ENCODE measurements around the gene ABCA4. TPM values are rescaled to one million over a fixed set of nuclear protein-coding genes. Genes with fewer than 3 reads are reported as not detected.

The ABCA4 gene
- total and polyA plus RNA-seq, 2 of the 8 experiments (the other 6 are each of a cell fraction or from before 2014, with no cell fraction given) = 0.06 TPM; not detected in 1

DNA sequence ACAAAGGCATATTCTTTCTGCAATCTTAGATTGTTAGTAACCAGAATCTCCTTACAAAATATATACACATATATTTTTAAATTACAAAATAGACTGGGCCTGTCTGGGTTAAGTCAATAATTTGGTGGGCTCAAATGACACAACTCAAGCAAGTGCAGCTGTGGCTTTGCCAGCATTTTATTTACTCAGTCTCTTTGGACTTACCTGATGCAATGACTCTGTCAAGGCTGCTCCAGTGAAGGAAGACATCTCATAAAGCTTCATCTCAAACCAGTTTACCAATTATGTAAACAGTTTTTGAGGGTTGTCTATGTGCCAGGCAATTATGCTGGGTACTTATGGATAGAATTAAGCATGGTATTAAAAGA is 22.8 kb upstream of the ABCA4 start:
- no peak overlapping the region for H3K27ac ChIP-seq (ENCODE audit: low read depth, low read length)
- H3K56ac ChIP-seq (replicated peaks; ENCODE audit: insufficient read length, low read depth, low read length) = no peak overlapping the region
- FAIRE-seq = no peak
- H3K36me3 ChIP-seq (ENCODE audit: control insufficient read depth in 2 of 4, insufficient read depth in 4 of 4, low read length in 3 of 4) = no peaks in the 10 kb centered on the region
- H4K20me1 ChIP-seq (replicated peaks in 1 of 2; ENCODE audit: control insufficient read depth in 1 of 2, insufficient read depth in 2 of 2, low read length in 2 of 2) = no peaks in the 10 kb centered on the region
- TF ChIP-seq EGR1 (IDR thresholded peaks at IDR 0.05; ENCODE audit: borderline replicate concordance, low read depth, low read length) (no peak), GABPA (IDR thresholded peaks at IDR 0.05; ENCODE audit: borderline replicate concordance, insufficient read depth, low read length) (no peak), ZNF274 (IDR thresholded peaks at IDR 0.05; ENCODE audit: borderline replicate concordance, extremely low read depth, low read length) (no peak), POLR2A (IDR thresholded peaks at IDR 0.05; ENCODE audit: control extremely low read depth in 1 of 2, low read depth in 2 of 2, low read length in 2 of 2) (no peak), TAF7 (optimal IDR thresholded peaks at IDR 0.05; ENCODE audit: borderline replicate concordance, low read depth, low read length) (no peak), CBX5 (IDR thresholded peaks at IDR 0.05; ENCODE audit: low read depth, low read length) (no peak), RFX5 (IDR thresholded peaks at IDR 0.05; ENCODE audit: borderline replicate concordance, low read depth, low read length) (no peak), BRCA1 (IDR thresholded peaks at IDR 0.05; ENCODE audit: low read depth, low read length) (no peak)
- TF ChIP-seq, protein P1, sequence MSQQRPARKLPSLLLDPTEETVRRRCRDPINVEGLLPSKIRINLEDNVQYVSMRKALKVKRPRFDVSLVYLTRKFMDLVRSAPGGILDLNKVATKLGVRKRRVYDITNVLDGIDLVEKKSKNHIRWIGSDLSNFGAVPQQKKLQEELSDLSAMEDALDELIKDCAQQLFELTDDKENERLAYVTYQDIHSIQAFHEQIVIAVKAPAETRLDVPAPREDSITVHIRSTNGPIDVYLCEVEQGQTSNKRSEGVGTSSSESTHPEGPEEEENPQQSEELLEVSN (IDR thresholded peaks at IDR 0.05) = no peak
- TF ChIP-seq, protein P2, sequence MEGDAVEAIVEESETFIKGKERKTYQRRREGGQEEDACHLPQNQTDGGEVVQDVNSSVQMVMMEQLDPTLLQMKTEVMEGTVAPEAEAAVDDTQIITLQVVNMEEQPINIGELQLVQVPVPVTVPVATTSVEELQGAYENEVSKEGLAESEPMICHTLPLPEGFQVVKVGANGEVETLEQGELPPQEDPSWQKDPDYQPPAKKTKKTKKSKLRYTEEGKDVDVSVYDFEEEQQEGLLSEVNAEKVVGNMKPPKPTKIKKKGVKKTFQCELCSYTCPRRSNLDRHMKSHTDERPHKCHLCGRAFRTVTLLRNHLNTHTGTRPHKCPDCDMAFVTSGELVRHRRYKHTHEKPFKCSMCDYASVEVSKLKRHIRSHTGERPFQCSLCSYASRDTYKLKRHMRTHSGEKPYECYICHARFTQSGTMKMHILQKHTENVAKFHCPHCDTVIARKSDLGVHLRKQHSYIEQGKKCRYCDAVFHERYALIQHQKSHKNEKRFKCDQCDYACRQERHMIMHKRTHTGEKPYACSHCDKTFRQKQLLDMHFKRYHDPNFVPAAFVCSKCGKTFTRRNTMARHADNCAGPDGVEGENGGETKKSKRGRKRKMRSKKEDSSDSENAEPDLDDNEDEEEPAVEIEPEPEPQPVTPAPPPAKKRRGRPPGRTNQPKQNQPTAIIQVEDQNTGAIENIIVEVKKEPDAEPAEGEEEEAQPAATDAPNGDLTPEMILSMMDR (IDR thresholded peaks at IDR 0.05; ENCODE audit: control extremely low read depth in 1 of 3, insufficient read depth in 1 of 3, low read depth in 1 of 3, low read length in 3 of 3) = no peak
- no peak overlapping the region for H3K4ac ChIP-seq (replicated peaks; ENCODE audit: insufficient read length, low read depth, low read length)
- peaks cover 0 to 4% (median 1%) of the 10 kb centered on the region in 4 experiments; a peak in 2 of 7 replicates for H3K4me1 ChIP-seq (replicated peaks in 1 of 4; ENCODE audit: control insufficient read depth in 3 of 4, insufficient read depth in 4 of 4, low read length in 3 of 4)
- ChIA-PET POLR2A (ENCODE audit: partially characterized antibody) (no interaction called here), CTCF (ENCODE audit: partially characterized antibody) (interaction anchor here (0.8 kb wide), 1 partner anchor 82 kb away, joined by 3 read pairs; no protein-coding TSS in a partner anchor)
- H3K9ac ChIP-seq (replicated peaks in 1 of 4; ENCODE audit: extremely low read depth in 1 of 4, low read depth in 3 of 4, low read length in 3 of 4) = no peak overlapping the region
- no peak overlapping the region for H3K4me2 ChIP-seq (ENCODE audit: insufficient read depth in 1 of 2, low read depth in 2 of 2, low read length in 2 of 2)
- H2AFZ ChIP-seq (ENCODE audit: low read length) = no peak overlapping the region
- no peak overlapping the region for H2BK12ac ChIP-seq (ENCODE audit: low read depth, low read length)
- H2BK15ac ChIP-seq (ENCODE audit: low read length) = no peak overlapping the region
- H3K18ac ChIP-seq (ENCODE audit: extremely low read depth, low read length) = no peak overlapping the region
- H3K4me3 ChIP-seq (ENCODE audit: extremely low read depth in 1 of 4, insufficient read depth in 2 of 4, low read depth in 3 of 4, low read length in 4 of 4) = no peak overlapping the region
- no peak overlapping the region for H2BK5ac ChIP-seq (ENCODE audit: low read depth, low read length)
- H3K79me2 ChIP-seq (ENCODE audit: control insufficient read depth in 1 of 2, insufficient read depth in 2 of 2, low read length in 2 of 2) = no peaks in the 10 kb centered on the region
- H3K9me3 ChIP-seq (ENCODE audit: insufficient read depth in 2 of 2, low read depth in 1 of 2, low read length in 1 of 2) = no peaks in the 10 kb centered on the region
- no peak overlapping the region for H2BK120ac ChIP-seq (replicated peaks; ENCODE audit: low read depth, low read length)
- no peak for DNase-seq (ENCODE audit: low read depth in 1 of 2, low spot score in 2 of 2)
- H3K27me3 ChIP-seq (replicated peaks in 1 of 4; ENCODE audit: control insufficient read depth in 3 of 4, extremely low read depth in 1 of 4, insufficient read depth in 3 of 4, low read length in 3 of 4) = no peaks in the 10 kb centered on the region
- H2BK20ac ChIP-seq (ENCODE audit: low read length) = no peak overlapping the region
- no peak overlapping the region for H3K14ac ChIP-seq (ENCODE audit: insufficient read length)
- no peak overlapping the region for H4K91ac ChIP-seq (replicated peaks; ENCODE audit: insufficient read length, low read length)
- no peak overlapping the region for H4K5ac ChIP-seq (ENCODE audit: insufficient read length, low read depth, low read length)
- no peak overlapping the region for H4K8ac ChIP-seq (ENCODE audit: extremely low read depth, insufficient read depth, low read length)
- H3K23me2 ChIP-seq (ENCODE audit: low read depth, low read length) = no peaks in the 10 kb centered on the region
- no peak overlapping the region for H3K23ac ChIP-seq (ENCODE audit: insufficient read length)
- no peaks in the 10 kb centered on the region for H3K79me1 ChIP-seq (ENCODE audit: low read depth, low read length)
- H2AK5ac ChIP-seq (ENCODE audit: low read depth, low read length) = no peak overlapping the region
